SU-DHL-6 (cell line): ENCODE results near the gene NFAT5.

Source experiments
- EZH2phosphoT487 ChIP-seq: fragments of 200-600 bp; sonication (generic), shearing (Covaris generic); conservative IDR thresholded peaks from 2 replicates; pipeline ENCODE4 v1.6.1; 2018; ENCODE audit warnings: mild to moderate bottlenecking, antibody characterized with exemption, low read length, moderate library complexity, mixed read lengths
- TF ChIP-seq, protein P1 (sequence below): fragments of 200-600 bp; sonication (generic); IDR thresholded peaks from one replicate; pipeline ENCODE4 v1.5.1; 2017; ENCODE audit warnings: antibody characterized with exemption, mild to moderate bottlenecking, low read length, moderate library complexity; ENCODE audit not compliant: insufficient read depth, poor library complexity, severe bottlenecking

DNA sequence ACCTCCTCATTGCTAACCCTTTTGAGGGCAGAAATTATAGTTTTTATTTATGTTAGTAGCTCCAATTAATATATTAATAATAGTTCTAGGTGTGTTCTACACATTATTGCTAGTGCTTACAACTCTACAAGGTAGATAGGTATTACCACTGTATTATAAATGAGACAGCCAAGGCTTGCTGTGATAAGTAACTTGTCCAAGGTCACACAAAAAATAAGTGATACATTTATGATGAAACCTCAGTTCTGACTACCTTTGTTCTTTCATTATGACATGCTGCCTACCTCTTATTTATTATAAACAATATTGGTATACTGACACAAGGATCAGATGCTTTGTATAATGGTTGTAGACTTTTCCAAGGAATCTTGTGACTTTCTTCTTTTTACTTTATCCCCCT lies 41.2 kb downstream of the NFAT5 start:
- TF ChIP-seq, protein P1, sequence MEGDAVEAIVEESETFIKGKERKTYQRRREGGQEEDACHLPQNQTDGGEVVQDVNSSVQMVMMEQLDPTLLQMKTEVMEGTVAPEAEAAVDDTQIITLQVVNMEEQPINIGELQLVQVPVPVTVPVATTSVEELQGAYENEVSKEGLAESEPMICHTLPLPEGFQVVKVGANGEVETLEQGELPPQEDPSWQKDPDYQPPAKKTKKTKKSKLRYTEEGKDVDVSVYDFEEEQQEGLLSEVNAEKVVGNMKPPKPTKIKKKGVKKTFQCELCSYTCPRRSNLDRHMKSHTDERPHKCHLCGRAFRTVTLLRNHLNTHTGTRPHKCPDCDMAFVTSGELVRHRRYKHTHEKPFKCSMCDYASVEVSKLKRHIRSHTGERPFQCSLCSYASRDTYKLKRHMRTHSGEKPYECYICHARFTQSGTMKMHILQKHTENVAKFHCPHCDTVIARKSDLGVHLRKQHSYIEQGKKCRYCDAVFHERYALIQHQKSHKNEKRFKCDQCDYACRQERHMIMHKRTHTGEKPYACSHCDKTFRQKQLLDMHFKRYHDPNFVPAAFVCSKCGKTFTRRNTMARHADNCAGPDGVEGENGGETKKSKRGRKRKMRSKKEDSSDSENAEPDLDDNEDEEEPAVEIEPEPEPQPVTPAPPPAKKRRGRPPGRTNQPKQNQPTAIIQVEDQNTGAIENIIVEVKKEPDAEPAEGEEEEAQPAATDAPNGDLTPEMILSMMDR = no peak
- no peak for TF ChIP-seq EZH2phosphoT487
